Measurements from ENCODE around the gene ALG3.
A peak's percentile ranks its signal among the peaks of the same experiment; 100 is the strongest.

DNA sequence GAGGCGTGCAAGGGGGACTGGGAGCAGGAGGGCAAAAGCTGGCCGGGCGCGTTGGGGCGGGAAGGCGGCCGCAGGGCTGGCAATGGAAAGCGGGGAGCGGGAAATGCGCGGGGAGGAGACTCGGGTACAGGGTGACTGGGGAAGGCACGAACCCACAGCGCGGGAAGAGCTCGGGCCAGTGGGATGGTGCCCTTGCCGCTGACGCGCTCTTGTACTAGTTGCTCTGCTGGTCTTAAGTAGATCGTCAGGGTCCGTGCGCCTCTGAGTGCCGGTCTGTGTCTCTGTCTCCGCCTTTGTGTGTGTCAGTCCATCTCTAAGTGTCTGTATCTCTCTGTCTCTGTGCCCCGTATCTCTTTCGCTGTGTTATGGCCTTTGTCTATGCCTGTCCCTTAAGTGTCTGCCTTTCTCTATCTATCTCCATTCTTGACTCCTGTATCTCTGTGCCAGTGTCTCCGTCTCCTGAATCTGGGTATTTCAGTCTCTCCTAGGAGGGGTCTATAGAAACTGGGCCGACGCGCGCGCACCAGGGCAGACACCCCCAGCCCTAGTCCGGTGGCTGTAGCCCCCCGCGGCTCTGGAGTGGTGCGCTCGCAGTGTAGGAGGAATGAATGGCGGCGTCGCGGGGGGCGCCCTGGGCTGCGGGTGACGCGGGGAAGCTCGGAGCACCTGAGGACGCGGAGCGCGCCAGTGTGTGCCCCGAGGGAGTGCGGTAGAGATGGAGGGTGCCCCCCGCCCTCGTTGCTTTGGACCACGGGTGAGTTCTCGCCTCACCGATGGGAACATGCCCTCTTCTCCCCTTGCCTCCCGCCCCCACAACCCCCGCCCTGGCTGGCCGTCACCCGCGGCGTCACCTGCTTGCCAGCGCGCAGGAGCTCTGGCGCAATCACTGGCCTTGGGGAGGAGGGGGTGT, 13.3 kb upstream of the ALG3 start:
- TF ChIP-seq CEBPB (IDR thresholded peaks at IDR 0.05) (peak; percentile 93), CREB1 (IDR thresholded peaks at IDR 0.05; ENCODE audit: low read depth) (no peak; the same call in 1 of the 2 replicates), TAF1 (IDR thresholded peaks at IDR 0.05; ENCODE audit: low read depth) (peak; percentile 49; the same call in 1 of the 2 replicates), TEAD4 (IDR thresholded peaks at IDR 0.05) (no peak), YY1 (IDR thresholded peaks at IDR 0.05; ENCODE audit: low read depth) (peak; percentile 38), ZBTB7A (IDR thresholded peaks at IDR 0.05; ENCODE audit: low read depth) (peak; percentile 67), REST (IDR thresholded peaks at IDR 0.05; ENCODE audit: low read depth) (no peak), EGR1 (IDR thresholded peaks at IDR 0.05) (peak; percentile 42; the same call in 1 of the 2 replicates), NFIC (IDR thresholded peaks at IDR 0.05) (0 out of 2 replicates have a peak, but pooled peaks have one; percentile 5), RAD21 (IDR thresholded peaks at IDR 0.05; ENCODE audit: low read depth) (no peak), TCF12 (IDR thresholded peaks at IDR 0.05; ENCODE audit: low read depth) (no peak), FOXM1 (IDR thresholded peaks at IDR 0.05; ENCODE audit: borderline replicate concordance, low read depth) (no peak)
- TF ChIP-seq, protein P1, sequence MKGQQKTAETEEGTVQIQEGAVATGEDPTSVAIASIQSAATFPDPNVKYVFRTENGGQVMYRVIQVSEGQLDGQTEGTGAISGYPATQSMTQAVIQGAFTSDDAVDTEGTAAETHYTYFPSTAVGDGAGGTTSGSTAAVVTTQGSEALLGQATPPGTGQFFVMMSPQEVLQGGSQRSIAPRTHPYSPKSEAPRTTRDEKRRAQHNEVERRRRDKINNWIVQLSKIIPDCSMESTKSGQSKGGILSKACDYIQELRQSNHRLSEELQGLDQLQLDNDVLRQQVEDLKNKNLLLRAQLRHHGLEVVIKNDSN (IDR thresholded peaks at IDR 0.05): no peak
- TF ChIP-seq, protein P2, sequence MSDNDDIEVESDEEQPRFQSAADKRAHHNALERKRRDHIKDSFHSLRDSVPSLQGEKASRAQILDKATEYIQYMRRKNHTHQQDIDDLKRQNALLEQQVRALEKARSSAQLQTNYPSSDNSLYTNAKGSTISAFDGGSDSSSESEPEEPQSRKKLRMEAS (IDR thresholded peaks at IDR 0.05): peak; percentile 56

All from Ishikawa (cell line).